ENCODE measurements around the gene TIMM50.
"Not testable (repeated sequence)": the region's sequence is repeated elsewhere in the genome, so short reads cannot be mapped to it uniquely, and the experiment has no call there.

TIMM50 gene

DNA sequence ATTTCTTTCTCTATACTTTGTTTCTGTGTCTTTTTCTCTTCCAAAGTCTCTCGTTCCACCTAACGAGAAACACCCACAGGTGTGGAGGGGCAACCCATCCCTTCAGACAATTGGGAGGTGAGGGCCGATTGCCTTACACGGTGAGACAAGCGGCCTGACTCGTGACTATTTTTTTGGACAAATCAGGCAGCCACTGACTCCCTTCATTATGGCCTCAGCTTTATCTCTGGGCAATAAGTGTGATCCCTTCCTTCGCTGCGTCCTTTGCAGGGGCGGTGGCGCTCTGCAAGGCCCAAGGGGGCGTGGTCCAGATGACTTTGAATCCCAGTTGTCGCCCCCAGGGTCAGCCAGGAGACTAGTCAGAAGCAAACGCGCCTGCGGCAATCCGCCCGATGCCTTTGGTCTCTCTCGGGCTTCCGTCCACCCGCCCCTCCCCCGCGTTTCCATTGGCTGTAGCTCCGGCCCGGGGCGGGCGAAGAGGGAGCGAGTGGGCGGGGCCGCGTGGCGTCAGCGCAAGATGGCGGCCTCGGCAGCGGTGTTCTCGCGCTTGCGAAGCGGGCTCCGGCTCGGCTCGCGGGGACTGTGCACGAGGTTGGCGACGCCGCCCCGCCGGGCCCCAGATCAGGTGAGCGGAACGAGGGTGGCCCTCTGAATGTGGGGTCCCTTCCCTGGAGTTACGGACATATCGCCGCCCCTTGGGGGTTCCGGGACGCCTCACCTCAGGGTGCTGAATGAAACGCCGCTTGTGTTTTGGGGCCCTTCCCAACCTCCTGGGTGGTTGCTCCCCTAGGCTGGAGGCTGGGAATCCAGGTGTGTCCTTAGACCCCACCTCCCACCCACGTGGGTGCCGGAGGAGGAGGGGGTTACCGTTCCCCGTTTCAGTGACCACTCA, at the start of gene TIMM50:
Gene TIMM50, plus strand, starts transcription at position 502 of the 892 bp plus-strand sequence. Its CDS starts 16 bp downstream, at position 518.
- DNase-seq: peak; percentile 86 to 92

DNA sequence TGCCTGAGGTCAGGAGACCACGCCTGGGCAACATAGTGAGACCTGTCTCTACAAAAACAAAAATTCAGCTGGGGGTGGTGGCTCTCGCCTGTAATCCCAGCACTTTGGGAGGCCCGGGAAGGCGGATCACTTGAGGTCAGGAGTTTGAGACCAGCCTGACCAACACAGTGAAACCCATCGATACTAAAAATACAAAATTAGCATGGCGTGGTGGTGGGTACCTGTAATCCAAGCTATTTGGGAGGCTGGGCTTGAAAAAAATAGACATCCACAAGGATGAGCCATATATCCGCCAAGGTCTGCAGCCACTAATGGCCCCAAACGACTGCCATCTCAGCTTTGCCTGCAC, 48.0 kb upstream of the TIMM50 start:
- no peak for DNase-seq

DNA sequence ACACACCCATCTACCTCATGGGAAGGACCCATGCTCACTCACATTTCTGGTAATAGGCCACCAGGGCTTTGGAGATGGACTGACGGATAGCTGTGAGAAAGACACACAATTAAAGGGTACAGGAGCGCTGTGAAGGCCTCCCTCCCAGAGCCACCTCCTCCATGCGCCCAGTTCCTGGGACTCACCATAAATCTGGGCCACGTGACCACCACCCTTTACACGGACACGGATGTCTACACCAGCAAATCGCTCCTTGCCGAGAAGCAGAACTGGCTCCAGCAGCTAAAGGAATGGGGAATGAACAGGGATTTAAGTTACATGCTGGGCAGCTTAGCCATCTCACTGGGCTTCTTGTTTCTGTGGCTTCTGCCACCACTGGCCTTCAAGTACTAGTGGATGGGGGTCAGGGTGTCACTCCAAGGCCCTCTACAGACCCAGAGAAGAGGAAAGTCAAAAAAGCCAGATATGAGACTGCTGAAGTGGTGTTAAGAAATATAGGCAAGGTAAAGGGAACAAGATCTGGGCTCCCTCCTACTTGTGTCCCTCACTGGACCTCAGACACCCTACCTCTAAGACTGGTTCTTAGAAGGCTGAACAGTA, 47.1 kb upstream of the TIMM50 start:
- no peak for DNase-seq

DNA sequence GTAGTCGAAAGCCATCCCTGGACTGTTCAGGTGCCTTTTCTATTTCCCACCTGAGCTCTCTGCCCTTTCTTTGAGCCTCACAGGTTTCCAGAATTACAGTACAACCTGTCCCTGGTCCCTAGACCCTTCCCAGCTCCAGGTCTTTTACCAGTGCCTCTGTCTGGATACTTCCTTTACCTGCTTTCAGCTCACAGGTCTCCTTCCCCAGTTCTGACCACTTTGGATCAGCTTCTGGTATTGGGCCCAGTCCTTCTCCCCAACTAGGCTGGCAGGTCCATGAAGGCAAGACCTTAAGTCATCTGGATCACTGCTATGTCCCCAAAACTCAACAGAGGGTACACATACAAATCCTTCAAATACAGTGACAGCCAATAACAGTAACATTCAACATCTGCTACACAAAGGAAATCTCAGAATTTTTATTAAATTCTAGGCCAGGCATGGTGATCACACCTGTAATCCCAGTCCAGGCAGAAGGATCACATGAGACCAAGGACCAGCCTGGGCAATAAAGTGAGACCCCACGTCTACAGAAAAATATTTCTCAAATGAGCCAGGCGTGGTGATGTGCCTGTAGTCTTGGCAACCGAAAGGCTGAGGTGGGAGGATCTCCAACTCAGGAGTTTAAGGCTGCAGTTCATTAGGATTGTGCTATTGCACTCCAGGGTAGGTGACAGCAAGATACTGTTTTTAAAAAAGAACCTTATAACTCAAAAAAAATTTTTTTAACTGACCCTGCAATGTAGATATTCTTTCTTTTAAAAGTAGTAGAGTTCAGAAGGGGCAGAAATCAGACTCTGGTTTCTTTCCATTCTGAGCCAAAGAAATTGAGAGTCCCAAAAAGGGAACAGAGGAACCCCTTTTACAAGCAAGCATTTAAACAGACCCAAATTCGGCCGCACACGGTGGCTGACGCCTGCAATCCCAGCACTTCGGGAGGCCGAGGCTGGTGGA, 46.2 kb upstream of the TIMM50 start:
- no peak for DNase-seq

DNA sequence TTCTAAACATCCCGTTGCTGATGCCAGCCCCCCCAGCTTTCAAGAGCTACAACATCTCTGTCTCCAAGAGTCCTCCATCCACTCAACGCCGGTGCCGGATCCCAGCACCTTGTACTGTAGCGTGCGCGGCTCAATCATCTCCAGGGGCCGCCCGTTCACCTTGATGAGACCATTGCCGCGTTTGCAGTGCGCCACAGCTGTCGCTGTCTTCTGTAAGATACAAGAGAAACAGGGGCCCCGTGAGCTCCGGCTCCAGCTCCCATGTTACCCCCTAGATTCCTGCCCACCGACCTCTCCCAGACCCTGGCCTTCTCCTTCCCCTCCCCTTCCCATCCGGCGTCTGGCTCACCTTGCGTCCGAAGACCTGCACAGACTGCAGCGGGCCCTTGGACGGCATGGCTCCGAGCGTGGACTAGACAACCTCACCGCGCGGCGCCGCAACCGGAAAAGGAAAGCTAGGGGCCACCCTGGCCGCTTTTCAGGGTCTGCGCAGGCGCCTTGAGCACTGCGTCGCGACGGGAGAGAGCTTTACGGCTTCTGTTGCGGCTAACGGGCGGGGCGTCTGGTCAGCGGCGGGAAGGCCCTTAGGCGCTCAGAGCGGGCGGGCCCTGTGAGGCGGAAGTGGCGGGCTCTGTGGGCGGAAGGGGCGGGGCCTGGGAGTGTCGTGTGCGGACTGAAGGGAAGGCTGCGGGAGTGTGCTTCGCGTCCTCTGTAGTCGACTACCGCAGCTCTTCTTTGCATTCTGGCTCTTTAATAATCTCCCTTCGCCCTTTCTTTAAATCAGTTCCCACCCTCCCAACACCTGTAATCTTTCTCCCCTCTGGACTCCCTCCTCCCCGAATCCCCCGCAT, 44.9 kb upstream of the TIMM50 start, which contains the start of gene RPS16:
Gene RPS16, minus strand, starts transcription at position 451 of the 851 bp plus-strand sequence. Its CDS starts 54 bp downstream, at position 397.
- DNase-seq: peak; percentile 95 to 98

DNA sequence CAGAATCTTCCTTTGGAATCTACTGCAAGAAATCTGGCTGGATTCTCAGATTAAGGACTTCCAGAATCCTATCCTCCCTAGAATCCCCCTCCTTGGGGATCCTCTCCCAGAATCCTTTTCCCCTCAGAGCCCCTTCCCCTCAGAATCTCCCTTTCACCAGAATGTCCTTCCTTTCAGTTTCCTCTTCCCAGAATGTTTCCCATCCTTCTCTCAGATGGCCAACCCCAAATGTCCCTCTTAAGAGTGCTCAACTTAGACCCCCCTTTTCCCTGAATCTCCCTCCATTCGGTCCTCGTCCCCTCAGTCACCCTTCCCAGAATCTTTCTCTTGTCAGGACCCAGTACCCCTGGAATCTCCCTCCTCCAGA, 44.3 kb upstream of the TIMM50 start:
- no peak for DNase-seq

DNA sequence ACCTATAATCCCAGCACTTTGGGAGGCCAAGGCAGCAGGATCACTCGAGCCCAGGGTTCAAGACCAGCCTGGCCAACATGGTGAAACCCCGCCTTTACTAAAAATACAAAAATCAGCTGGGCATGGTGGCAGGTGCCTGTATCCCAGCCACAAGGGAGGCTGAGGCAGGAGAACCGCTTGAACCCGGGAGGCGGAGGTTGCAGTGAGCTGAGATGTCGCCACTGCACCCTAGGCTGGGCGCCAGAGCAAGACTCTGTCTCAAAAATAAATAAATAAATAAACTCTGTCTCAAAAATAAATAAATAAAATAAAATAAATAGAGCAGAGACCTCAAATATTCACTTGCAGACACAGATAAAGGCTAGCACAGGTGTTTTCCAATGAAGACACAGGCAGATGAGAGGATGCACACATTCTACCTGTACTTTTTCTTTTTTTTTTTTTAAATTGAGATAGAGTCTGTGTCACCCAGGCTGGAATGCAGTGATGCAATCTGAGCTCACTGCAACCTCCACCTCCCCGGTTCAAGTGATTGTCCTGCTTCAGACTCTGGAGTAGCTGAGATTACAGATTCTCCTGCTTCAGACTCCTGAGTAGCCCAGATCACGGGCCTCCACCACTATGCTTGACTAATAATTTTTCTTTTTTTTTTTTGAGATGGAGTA, 42.2 kb upstream of the TIMM50 start:
- DNase-seq: no peak

DNA sequence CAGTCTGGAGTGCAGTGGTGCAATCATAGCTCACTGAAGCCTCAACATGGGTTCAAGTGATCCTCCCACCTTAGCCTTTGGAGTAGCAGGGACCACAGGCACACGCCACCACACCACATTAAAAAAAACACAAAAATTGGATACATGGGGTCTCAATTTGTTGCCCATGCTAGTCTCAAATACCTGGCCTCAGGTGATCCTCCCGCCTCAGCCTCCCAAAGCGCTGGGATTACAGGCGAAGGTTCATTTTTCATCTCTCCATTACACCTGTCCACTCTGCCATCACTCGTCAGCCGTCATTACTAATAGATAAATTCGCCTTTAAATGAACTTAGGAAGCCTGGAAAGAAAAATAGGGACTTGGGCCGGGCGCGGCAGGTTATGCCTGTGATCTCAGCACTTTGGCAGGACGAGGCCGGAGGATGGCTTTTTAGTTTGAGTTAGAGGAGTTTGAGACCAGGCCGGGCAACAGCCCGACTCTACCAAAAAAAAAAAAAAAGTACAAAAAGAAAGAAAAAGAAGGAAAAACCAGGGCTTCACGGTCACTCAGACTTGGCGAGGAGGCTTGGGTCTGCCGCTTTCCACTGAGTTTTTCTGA, 35.9 kb upstream of the TIMM50 start:
- DNase-seq: peak in 1 of 2 experiments; percentile 9

DNA sequence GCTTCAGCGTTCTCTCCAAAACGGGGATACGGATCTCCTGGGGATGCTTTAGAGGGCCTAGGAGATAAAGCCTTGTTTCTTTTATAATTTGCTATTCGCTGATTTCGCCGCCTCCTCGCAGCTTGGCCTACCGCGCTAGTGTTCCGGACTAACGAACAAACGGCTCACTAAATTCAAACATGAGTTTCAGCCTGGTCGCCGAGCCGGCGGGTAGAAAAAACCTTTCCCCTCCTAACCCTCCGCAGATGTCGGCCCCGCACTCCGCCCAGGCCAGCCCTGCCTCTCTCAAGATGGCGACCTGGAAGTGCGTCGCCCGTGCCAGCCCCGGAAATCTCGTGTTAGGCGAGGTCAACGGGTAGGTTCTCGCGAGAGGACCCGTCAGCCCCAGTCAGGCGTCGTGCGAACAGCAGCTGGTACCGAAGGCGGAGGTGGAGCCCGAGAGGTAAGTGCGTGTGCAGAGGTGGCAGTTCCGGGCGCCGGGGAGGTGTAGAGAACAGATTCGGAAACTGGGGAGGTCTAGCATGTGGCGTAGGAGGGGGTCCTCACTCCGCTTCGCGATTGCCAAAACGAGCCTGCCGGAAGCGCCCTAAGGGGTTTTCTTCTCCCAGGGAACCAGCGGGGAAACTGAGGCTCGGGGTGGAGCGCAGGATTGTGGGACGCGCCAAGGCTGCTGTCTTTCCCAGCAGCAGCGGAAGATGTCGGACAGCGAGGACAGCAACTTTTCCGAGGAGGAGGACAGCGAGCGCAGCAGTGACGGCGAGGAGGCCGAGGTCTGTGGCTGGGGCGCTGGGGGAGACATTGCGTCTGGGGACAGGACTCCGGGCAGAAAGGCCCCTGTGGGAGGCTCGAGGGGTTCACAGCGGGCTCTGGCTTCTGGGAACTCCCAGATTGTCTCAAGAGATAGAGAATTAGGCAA, 35.2 kb upstream of the TIMM50 start, which contains the start of gene SUPT5H:
Gene SUPT5H, plus strand, starts transcription at position 387 of the 916 bp plus-strand sequence. Its CDS starts 309 bp downstream, at position 696.
- DNase-seq: peak; percentile 89 to 90

DNA sequence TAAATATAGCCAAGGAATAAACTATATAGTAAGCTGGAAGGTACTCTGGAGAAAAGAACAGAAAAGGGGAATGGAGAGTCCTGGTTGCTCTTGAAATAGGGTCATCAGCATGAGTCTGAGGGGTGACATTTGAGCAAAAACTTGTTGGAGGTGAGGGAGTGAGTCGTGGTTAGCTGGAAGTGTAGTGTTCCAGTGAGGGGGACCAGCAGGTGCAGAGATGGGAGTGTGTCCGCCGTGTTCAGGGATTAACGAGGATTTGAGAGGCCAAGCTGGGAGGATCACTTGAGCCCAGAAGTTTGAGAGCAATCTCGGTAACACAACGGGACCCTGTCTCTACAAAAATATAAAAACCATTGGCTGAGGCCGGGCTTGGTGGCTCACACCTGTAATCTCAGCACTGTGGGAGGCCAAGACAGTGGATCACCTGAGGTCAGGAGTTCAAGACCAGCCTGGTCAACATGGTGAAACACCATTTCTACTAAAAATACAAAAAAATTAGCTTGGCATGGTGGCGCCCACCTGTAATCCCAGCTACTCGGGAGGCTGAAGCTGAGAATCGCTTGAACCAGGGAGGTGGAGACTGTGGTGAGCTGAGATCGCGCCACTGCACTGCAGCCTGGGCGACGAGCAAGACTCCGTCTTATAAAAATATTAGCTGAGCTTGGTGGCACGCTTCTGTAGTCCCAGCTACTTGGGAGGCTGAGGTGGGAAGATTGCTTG, 34.1 kb upstream of the TIMM50 start:
- DNase-seq: no peak

DNA sequence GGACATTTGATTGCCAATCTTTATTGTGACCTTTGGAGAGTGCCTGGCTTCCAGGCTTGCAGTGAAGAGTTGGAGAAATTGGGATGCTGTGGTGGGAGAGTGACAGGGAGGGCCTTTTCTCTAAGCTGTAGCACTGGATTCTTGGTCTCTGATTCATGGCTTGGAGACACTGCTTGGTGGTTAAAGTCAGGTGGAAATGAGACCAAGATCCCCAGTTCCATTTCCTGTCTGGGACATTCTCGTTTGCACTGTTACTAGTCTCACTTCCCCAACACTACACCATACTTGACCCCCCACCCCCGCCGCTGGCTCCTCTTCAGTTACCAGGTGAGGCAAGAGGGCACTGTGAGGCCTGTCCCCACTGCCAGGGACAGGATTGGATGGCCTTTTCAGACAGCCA, 32.4 kb upstream of the TIMM50 start:
- DNase-seq: no peak

DNA sequence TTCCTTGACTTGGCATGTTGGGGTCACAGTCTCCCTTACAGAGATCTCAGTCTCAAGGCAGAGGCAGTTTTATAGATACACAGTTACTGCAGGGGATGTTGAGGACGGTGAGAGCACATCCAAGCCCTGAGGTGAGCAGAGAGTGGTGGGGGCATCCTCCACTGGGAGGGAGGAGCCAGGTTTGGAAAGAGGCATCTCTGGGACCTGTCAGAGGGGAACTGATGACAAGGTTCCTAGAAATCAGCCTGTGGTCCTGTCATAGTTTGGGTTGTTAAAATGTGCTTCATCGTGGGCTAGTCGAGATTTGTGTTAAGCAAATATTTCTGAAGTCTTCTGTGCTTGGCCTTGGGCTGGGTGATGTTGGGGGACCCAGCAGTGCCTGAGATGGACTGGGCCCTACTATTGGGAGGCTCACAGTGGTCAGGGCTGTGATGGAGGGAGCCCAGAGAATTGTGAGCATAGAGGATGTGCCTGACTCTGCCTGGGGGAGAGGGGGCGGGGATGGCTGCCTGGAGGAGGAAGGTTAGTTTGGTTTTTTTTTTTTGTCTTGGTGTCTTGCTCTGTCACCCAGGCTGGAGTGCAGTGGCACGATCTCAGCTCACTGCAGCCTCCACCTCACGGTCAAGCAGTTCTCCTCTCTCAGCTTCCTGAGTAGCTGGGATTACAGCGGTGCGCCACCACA, 31.4 kb upstream of the TIMM50 start:
- DNase-seq: no peak

DNA sequence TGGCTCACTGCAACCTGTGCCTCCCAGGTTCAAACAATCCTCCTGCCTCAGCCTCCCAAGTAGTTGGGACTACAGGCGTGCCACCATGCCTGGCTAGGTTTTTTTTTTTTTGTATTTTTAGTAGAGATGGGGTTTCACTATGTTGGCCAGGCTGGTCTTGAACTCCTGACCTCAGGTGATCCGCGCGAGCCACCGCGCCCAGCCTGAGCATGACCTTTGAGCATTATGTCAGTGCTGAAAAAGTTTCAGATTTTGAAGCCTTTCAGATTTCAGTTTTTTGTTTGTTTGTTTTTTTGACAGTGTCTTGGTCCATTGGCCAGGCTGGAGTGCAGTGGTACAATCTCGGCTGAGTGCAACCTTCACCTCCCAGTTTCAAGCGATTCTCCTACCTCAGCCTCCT, 29.4 kb upstream of the TIMM50 start:
- not testable (repeated sequence) for DNase-seq

DNA sequence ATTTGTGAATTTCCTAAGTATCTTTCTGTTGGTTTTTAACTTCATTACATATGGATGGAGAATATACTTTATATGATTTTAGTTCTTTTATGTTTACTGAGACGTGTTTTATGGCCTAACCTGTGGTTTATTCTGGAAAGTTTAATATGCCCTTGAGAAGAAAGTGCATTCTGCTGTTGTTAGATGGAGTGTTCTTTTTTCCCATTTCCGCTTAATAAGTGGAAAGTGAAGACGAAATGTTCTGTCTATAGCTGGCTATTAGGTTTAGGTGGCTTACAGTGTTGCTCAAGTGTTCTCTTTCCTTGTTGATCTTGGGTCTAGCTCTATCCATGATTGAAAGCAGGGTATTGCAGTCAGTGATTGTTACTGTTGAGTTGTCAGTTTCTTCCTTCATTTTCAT, 17.2 kb upstream of the TIMM50 start:
- DNase-seq: no peak

DNA sequence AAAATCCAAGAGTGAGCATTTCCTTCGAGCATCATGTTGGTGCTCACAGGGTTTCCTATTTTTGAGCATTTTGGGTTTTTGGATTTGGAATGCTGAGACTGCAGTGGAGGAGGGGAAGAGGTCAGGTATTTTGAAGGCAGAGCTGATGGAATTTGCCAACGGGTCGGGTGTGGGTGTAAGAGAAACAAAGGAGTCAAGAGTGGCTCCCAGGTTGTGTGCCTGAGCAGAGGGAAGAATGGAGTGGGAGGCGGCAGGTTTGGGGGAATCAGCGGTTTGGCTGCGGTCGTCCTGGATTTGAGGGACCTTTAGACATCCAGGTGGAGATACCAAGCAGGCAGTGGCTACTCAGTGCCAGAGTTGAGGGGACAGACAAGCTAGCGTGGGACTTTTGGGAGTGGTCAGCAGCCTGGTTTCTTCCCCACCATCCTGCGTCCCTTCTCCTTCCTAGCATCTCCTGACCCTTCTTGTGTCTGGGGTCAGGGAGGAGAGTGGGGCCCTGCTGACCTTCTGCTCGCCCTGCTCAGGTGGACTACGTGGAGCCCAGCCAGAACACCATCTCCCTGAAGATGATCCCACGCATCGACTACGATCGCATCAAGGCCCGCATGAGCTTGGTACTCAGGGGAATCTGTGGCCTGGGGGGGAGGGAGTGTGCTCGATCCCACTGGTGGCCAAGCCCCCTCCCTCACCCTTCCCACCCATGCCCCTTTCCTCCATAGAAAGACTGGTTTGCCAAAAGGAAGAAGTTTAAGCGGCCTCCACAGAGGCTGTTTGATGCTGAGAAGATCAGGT, 14.5 kb upstream of the TIMM50 start:
- DNase-seq: no peak

DNA sequence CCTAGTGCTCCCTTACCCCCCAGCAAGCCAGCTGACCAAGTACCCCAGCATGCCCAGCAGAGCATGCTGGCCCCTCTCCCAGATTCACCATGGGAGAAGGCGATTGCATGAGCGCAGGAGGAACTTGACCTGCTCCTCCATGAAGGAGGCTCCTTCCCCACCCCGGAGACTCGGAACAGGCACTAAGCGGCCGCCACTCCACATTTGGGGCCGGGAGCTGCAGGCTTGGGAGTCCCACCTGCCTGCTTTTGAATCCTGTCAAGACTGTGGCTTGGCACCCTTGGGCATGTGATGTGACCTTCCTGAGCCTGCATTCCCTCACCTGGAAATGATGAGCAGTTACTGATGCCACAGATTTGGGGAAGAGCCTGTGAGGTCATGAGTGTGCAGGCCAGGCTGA, 12.7 kb upstream of the TIMM50 start:
- no peak for DNase-seq

DNA sequence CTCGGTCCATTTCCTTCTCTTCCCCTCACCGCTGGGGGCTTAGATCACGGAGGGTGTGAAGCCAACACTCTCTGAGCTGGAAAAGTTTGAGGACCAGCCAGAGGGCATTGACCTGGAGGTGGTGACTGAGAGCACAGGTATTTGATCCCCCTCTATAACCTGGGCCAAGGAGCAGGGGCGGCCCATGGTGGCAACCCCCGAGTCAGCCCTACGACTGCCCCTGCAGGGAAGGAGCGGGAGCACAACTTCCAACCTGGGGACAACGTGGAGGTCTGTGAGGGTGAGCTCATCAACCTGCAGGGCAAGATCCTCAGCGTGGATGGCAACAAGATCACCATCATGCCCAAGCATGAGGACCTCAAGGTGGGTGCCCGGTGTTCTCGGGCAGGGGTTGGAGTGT, 11.6 kb upstream of the TIMM50 start:
- DNase-seq: no peak

DNA sequence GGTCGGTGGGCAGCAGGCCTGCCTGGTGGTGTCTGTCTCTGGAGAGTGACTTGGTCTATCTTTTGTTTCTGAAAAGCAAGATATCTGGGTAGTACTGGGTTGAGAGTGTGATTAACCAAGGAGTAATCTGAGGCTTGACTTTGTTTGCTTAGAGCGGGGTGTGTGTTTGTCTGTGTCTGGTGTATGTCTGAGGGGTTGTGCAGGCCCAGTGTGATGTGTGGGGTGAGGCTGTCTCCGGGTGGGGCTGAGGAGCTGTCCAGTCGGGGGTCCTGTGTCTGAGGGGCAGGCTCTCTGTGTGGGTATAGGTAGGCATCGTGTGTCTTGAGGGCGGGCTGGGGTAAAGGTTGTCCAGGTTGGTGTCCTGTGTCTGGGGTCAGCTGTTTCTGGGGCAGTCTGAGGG, 11.1 kb upstream of the TIMM50 start:
- no peak for DNase-seq
